Suppressor macrophage (primary cell): ENCODE measurements around the gene KRT78.
A peak's percentile ranks its signal among the peaks of the same experiment; 100 is the strongest.
"Not testable (repeated sequence)": the region's sequence is repeated elsewhere in the genome, so short reads cannot be mapped to it uniquely, and the experiment has no call there.

ENCODE experiments used
- DNase-seq, 4 experiments: peaks; one replicate each; pipeline ENCODE4 v3.0.0-alpha.2; 2020 to 2022

The KRT78 gene

DNA sequence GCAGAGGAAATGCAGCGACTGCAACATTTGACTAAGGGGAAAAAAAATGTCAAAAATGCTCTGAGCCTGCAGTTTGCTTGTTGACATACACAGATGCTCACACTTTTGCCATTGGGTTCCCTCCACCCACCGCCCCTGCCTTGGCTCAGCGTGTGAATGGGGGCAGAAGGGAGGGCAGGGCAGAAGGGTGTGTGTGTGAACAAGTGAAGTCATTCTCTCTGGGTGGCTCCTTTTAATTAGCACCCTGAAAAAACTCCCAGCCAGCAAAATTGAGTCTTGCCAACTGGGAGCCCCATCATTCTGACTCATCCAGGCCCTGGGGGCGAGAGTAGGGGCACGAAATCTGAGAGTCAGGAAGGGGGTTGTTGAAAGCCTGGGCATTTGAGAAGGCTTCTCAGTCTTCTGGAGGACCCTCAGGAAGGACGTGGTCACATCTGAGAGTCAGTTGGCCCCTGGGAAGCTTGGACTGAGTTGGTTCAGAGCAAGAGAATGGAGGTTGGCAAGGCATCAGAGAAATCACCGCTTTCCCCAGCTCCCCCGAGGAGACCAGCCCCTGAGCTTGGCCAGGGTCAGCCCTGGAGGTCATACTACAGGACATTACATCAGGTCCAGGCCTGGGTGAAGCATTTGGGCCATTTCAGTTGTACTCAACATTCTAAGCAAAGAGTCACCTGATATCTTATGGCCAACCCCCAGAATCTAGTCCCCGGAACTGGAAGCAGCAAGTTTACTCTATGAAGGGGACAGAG, 22.7 kb upstream of the KRT78 start:
- peak; percentile 75 to 91 (median 80) for DNase-seq

DNA sequence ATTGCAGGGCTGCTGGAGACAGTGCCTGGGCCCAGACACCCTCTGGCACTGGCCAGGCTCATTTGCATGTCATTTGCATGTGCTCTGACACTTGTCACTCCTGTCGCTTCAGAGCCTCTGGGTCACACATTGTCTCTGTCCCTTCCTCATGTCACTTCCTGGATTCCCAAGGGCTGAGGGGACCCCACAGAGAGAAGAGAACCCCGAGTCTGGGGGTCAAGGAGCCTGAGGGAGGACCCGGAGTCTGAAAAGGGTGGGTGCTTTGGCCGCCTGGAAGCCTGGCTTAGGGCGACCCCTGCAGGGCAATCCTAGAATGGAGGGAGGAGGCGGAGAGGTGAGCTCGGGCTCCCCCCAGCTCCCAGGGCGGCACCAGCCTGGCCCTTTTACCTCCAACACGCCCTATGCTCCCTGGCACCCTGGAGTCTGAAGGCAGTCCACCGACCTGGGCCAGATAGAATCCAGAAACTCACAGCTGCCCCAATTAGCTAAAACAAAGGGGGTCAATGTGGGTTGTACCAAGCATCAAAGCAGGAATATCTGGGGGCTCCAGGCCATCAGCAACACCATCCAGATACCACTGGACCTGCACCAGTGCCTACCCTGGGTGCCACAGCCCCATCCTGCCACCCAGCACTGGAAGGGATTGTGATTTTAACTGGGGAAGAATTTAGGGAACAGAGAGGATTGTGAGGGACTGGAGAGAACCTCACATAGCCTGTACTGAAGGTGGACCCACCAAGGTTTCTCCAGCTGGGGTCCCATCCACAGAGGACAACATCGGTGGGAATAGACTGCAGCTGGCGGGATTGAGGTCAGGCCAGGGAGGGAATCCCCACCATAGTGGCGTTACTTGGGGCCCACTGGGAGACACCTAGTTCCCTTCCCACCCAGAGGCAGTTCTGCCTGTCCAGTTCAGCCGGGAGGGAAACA, 21.8 kb upstream of the KRT78 start:
- peak; percentile 62 to 79 (median 71) for DNase-seq

DNA sequence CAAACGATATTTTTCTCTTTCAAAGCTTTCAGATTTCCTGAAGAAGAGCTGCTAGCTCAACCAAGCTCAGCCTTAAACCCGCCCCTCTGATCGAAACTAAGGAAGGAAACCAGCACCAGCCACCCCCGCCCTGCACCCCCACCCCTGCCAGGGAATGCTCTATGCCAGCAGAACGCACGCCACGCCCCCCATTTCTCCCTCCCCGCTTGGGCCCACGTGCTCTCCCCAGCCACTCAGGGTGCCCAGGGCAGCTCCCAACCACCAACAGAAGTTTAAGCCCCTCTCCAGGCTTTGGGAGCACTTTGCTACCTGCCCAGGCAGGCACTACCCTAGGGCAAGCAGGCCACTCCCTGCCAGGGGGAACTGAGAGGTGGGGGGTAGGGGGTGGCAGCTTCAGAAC, 18.8 kb upstream of the KRT78 start:
- peak; percentile 87 to 94 (median 90) for DNase-seq

DNA sequence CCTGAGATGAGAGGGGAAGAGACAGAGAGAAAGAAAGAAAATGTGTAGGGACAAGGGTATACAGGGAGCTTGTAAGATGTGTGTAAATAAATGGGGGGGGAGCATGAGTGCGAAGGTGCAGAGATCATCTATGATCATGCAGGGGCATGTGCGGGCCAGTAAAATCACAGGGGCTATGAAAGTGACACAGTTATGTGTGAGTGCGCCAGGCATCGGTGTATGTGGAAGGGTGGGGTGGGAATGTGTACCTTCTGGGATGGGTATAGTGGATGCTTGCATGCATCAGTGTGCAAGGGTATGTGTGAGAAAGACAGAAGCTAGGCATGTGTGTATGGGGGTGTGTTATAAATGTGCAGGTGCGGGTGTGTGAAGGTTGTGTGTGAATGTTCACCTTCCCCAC, 18.4 kb upstream of the KRT78 start:
- no peak for DNase-seq

DNA sequence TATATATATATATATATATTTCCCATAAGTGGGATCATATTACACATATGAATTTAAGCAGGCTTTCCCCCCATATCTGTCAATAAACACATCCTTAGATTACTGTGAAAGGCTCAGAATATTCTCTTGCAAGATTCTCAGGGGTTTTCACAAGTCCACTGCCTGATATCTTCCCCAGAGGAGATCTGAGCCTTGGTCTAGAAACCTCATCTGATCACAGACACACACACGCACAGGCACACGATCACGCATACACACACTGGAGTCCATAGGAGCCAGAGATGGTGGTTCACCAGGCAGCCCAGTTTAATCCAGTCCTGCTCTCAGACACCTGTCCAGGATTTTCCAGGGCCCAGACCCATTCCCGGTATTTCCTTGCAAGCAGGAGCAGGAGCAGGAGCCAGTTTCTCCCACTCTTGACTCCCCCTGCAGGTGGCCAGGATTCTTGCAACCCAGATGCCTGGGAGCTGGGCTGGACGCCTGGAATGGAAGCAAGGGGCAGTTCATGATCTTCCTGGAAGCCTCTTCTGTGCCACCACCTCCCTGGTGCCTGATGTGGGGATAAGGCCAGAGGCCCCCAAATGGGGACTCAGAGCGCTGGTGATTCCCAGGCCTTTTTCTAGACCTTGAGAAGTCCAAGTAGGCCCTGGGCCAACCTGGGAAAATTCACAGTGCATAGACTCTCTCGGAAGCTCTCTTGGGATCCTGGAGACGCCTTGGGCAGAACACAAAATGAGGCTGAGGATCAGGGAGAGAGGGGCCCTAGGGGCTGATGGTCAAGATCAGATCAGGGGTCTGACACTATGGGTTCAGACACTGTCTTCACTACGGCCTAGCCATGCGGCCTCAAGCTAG, 16.5 kb upstream of the KRT78 start:
- peak; percentile 60 to 78 (median 69) for DNase-seq

DNA sequence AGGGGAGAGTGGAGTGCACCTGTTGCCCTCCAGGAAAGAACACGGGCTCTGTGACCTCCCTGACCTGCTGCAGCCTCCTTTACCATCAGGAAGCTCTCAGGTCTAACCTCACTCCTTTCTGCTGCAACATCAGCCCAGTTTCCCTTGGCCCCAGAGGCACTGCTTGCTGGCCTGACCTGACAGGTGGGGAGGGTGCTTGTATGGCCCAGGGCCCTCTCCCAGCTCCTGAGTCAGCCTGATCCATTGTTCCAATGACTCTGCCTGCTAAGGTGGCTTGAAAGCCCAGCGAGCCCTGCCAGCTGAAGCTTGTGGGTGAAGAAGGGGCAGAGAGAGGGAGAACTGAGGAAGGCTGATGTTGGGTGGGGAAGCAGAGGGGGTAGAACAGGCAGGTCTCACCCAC, 13.2 kb upstream of the KRT78 start:
- DNase-seq = no peak

DNA sequence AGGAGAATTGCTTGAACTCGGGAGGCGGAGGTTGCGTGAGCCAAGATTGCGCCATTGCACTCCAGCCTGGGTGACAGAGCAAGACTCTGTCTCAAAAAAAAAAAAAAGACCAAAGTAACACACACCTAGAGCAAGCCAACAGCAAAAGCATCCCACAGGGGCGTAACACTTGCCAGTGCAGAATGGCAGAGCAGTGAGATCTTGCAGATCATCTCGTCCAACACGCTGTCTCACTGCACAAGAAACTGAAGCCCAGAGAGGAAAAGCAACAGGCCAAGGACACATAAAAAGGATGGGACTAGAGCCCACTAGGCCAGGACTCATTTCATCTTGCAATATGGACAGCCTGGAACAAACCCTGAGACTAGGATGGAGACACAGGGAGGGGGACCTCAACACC, 12.7 kb upstream of the KRT78 start:
- no peak for DNase-seq

DNA sequence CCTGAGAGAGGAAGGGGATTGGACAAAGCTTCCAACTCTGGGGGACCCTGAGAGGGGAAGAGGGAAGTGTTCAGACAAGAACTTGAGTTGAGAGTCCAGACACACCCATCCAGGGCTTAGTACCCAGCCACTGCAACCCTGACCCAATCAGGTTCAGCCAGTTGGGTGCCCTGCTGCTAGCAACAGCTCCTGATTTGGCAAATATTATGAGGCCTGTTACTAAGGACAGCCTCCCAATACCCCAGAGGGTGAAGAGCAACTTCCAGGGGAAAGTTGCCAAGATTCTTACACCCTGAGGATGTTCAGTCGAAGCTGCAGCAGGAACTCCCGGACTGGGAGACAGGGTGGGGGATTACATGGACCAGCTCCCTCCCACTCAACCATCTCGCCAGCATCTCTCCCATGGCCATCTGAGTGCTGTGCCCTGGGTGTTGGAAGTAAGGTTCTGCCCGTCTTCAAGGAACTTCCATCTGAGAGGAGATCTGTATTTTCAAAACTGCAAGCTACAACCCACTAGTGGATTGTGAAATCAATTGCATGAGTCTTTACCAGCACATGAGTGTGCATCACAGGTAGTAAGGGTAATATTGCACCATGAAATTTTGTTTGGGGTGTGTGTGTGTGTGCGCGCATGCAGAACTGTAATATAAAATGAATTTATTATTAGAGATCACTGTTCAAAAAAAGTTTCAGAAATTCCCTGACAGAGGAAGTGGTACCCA, 11.5 kb upstream of the KRT78 start:
- peak; percentile 53 to 84 (median 67) for DNase-seq

DNA sequence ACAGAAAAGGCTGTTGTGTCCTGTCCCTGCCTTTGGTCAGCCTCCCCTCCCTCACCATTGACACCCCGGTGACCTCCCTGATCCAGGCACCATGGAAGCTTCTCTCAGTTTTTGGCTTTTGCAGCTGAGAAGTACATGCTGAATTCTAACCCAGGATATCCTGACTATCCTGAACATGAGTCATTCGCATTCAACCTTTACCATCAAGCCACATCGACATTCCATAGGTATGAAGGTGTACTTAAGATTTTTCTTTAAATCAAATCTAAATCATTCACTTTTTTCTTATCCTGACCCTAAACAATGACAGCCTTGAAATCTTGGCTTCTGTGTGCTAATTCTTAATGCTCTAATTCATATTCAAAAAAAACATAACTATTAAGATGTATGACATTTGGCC, 8.7 kb upstream of the KRT78 start:
- DNase-seq = no peak

DNA sequence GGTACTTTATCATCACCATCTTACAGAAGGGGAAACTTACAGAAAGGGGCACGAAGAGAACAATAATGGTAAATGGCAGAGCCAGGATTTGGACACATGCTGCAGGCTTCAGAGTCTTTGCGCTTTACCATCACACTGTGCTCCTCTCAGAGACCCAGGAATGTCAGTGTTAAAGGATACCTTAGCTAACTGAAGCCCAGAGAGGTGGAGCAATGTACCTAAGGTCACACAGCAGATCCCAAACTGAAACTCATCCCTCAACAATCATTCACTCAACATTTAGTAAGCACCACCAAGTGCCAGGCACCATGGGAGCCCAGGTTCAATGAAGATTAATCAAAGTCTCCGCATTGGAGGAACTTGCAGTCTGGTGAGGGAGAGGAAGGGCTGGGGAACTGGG, 8.0 kb upstream of the KRT78 start:
- no peak for DNase-seq

DNA sequence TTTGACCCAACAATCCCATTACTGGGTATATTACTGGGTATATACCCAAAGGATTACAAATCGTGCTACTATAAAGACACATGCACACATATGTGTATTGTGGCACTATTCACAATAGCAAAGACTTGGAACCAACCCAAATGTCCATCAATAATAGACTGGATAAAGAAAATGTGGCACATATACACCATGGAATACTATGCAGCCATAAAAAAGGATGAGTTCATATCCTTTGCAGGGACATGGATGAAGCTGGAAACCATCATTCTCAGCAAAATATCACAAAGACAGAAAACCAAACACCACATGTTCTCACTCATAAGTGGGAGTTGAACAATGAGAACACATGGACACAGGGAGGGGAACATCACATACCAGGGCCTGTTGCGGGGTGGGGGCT, 7.3 kb upstream of the KRT78 start:
- DNase-seq = not testable (repeated sequence)

DNA sequence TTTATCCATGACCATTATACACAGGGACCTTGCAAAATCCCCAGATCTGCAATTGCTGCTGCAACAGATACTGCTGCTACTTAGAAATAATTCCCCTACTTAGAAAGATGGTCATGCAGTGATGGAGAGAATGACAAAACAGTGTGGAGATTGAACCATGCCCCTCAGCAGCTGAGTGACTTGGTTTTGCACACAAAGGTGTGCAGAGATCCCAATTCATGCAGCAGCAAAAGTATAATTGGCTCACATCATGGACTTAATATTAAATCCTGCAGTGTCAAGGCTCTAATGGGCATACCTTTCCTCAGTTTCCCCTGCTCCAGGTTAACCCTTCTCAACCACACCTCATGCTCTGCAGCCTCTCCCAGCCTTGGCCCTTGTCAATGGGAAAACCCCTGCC, 3.0 kb upstream of the KRT78 start:
- DNase-seq = no peak

DNA sequence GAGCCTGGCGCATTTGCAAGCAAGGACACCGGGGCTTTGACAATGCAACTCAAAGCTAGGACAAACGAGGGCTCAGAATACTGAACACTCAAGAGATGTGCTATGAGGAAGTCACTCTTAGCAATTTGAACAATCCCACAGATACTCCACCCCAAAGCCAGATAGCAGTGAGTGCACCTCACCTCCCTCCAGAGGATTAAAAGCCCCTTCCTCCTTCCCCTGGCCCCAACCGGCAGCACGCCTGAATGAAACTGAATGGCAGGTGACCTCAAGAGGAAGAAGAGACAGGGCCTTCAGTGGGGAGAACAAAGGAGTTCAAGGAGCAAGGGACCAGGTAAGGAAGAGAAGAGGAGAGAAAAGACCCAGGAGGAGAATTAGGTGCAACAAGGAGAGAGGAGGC, 1.9 kb upstream of the KRT78 start:
- DNase-seq = no peak

DNA sequence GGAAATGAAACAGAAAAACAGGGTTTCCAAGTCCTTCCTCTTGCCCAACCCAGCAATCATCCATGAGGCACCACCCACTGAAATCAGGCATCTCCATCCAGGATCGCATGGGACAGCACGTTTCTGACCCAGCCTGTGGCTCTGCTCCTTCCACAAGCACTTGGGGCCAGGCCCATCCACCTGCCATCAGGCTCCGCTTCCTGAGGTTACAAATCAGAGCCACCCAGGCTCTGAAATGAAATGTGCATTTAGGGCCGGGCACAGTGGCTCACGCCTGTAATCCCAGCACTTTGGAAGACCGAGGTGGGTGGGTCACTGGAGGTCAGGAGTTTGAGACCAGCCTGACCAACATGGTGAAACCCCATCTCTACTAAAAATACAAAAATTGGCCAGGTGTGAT, 717 bp upstream of the KRT78 start:
- no peak for DNase-seq

DNA sequence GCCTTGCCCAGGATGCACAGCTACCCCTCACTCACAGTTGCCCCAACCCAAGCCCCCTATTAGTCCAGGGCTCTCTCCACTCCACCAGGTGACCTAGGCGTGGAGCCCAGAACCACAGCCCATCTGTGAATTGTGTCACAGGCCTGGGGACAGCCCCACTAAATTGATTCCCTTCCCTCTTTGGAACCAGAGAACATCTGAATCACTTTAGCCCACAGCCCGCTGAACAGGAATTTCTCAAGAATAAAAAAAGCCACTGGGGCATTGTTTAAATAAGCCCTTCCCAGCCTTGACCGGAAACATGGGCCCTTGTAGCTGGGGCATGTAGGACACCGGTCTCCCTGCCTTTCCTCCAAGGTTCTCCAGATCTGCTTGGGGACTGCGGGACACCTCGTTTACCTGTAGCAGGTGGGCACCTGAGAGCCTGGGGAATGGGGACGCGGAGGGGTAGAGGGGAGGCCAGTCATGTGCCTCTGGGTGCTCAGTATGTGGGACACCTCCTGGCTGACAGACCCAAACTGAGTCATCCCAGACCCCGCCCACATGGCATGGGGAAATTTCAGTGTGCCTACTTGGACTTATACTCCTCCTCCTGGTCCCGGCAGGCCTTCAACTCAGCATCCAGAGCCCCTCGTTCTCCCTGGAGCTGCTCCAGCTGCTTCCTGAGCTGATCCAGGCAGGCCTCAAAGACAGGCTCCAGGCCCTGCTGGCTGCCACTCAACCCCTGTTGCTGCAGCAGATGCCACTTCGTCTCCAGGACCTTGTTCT, 1.3 kb downstream of the KRT78 start:
- DNase-seq = peak; percentile 76 to 85 (median 82)

DNA sequence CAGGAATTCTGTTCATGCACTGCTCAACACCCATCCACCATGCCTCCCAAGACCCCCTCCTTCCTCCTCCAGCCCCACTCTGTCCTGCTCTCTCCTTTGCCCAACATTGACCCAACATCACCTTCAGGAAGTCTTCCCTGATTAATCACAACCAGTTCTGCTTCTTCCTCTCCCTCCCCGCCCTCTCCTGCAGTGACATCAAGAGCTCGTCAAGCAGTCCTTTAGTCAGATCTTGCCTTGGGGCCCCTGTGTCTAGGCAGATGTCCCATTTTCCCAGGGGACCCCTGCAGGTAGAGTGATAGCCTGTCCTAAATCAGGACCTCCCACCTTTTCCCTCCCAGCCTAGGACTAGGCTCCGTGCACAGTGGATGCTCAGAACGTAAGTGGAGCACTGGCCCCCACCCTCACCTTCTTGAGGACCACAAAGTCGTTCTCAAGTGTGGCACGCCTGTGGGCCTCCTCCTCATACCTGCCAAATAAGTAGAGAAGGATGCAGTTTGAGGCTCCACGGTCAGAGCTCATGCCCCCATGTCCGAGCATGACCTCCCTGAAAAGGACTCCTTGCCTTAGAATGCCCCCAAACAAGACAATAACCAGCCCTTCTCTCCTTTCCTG, 2.3 kb downstream of the KRT78 start:
- DNase-seq = peak in 3 of 4 experiments; percentile 37 to 49 (median 38)

DNA sequence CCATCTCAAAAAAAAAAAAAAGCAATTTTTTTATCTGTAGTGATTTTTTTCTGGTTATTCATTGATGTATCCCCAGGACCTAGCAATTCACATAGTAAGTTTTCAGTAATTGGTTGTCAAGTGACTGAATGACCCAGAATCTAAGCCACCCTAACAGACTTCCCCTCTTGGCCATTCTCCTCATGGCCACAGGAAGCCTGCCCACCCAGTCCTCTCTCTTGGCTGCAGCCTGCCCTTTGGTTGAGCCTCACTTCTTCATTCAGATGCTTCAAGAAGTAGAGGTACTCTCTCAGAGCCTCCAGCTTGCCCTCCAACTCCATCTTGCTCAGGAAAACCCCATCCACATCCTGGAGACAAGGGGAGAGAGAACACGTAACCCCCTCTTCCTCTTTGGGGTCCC, 2.8 kb downstream of the KRT78 start:
- DNase-seq = peak in 3 of 4 experiments; percentile 60 to 65 (median 63)

DNA sequence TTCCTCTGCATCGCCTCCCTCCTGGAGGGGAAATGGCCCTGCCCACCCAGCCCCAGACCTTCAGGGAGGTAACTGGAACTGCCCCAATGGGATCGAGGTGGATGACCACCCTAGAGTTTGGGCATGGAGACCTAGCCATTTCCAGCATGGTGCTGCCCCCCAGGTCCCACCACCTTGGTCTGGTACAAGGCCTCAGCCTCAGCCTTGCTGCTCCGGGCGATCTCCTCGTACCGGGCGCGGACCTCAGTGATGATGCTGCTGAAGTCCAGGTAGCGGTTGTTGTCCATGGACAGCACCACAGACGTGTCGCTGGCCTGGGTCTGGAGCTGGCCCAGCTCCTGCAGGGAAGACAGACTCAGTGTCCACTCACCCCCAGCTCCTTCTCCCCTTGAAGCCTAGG, 4.4 kb downstream of the KRT78 start:
- DNase-seq = no peak

DNA sequence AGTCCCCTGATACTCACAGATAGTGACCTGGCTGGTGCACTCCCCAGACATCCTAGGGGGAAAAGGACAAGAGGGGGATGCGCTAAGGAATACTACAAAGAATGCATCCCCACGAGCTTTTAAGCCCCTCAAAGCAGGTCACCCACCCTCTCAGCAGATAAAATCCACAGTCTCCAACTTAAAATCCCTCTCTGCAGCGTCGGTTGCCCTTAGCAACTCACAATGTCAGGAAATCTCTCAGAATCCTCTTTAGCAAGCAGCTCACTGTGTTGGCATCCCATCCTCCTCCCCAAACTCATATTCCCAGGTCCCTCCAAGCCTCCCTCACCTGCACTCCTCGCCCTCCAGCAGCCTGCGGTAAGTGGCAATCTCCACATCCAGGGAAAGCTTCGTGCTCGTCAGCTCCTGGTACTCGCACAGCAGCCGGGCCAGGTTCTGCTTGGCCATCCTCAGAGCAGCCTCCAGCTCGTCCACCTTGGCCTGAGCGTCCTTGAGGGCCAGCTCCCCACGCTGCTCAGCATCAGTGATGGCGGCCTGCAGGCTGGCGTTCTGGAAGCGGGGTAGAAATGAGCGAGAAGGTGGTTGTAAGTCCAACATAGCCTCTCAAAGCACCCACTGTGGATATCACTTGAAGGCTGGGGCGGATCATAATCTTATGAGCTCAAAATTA, 9.2 kb downstream of the KRT78 start:
- DNase-seq = no peak
